HepG2 (cell line): ENCODE measurements around the gene POLR2F. TPM values are rescaled to one million over a fixed set of nuclear protein-coding genes. Genes with fewer than 3 reads are reported as not detected.

Experiments
- AHR ChIP-seq: IDR thresholded peaks from 2 replicates; pipeline ENCODE4 v1.6.1; 2018; ENCODE audit warnings: missing genetic modification reagents, missing compliant biosample characterization
- ATRX ChIP-seq: sonication (generic); formaldehyde crosslinking; IDR thresholded peaks from 2 replicates; pipeline ENCODE4 v1.4.0; 2020; ENCODE audit warnings: missing genetic modification reagents, borderline replicate concordance
- FOXJ3 ChIP-seq: sonication (generic); formaldehyde crosslinking; IDR thresholded peaks from 2 replicates; pipeline ENCODE4 v1.4.0; 2020; ENCODE audit warnings: missing genetic modification reagents, mild to moderate bottlenecking, borderline replicate concordance
- GFI1 ChIP-seq: sonication (generic); formaldehyde crosslinking; IDR thresholded peaks from 2 replicates; pipeline ENCODE4 v1.5.0; 2020; ENCODE audit warnings: missing genetic modification reagents, mild to moderate bottlenecking, borderline replicate concordance
- ISL2 ChIP-seq: sonication (generic); formaldehyde crosslinking; IDR thresholded peaks from 2 replicates; pipeline ENCODE4 v1.5.0; 2020; ENCODE audit warnings: missing genetic modification reagents
- KDM6A ChIP-seq: IDR thresholded peaks from 2 replicates; pipeline ENCODE4 v1.6.1; 2016; ENCODE audit warnings: low read depth
- MLLT10 ChIP-seq: sonication (generic); formaldehyde crosslinking; IDR thresholded peaks from 2 replicates; pipeline ENCODE4 v1.4.0; 2020; ENCODE audit warnings: missing genetic modification reagents
- PAX8 ChIP-seq: sonication (generic); formaldehyde crosslinking; IDR thresholded peaks from 2 replicates; pipeline ENCODE4 v1.8.0; 2022; ENCODE audit warnings: mild to moderate bottlenecking, missing genetic modification reagents, borderline replicate concordance
- PHB2 ChIP-seq: fragments of 450-650 bp; IDR thresholded peaks from 2 replicates; pipeline ENCODE4 v1.6.1; 2018; ENCODE audit not compliant: partially characterized antibody
- PRMT3 ChIP-seq: sonication (generic); formaldehyde crosslinking; IDR thresholded peaks from 2 replicates; pipeline ENCODE4 v1.8.1; 2022; ENCODE audit warnings: low read depth, mild to moderate bottlenecking, moderate library complexity, missing genetic modification reagents, borderline replicate concordance
- RARG ChIP-seq: sonication (generic); formaldehyde crosslinking; IDR thresholded peaks from 2 replicates; pipeline ENCODE4 v1.4.0; 2020; ENCODE audit warnings: low read depth, mild to moderate bottlenecking, missing genetic modification reagents
- RXRA ChIP-seq: sonication (generic); formaldehyde crosslinking; IDR thresholded peaks from 2 replicates; pipeline ENCODE4 v1.5.1; 2020; ENCODE audit warnings: missing genetic modification reagents
- SAFB2 ChIP-seq: sonication (generic); formaldehyde crosslinking; IDR thresholded peaks from 2 replicates; pipeline ENCODE4 v1.5.1; 2020; ENCODE audit warnings: missing genetic modification reagents, low read depth, mild to moderate bottlenecking, borderline replicate concordance
- SMYD3 ChIP-seq: sonication (generic); formaldehyde crosslinking; IDR thresholded peaks from 2 replicates; pipeline ENCODE4 v1.8.1; 2023; ENCODE audit warnings: mild to moderate bottlenecking, missing genetic modification reagents
- SP2 ChIP-seq: sonication (generic); formaldehyde crosslinking; IDR thresholded peaks from 2 replicates; pipeline ENCODE4 v1.5.1; 2020; ENCODE audit warnings: mild to moderate bottlenecking, missing genetic modification reagents
- SPEN ChIP-seq: sonication (generic); formaldehyde crosslinking; IDR thresholded peaks from 2 replicates; pipeline ENCODE4 v1.5.1; 2020; ENCODE audit warnings: low read depth, mild to moderate bottlenecking, missing genetic modification reagents
- TCF7L2 ChIP-seq: IDR thresholded peaks from 2 replicates; pipeline ENCODE4 v1.6.1; 2011; ENCODE audit warnings: mild to moderate bottlenecking, low read depth, low read length, moderate library complexity
- U2AF2 ChIP-seq: fragments of 200-400 bp; formaldehyde crosslinking; IDR thresholded peaks from 2 replicates; pipeline ENCODE4 v1.6.1; 2017; ENCODE audit warnings: low read depth, mild to moderate bottlenecking, low read length
- ZNF180 ChIP-seq: sonication (generic); formaldehyde crosslinking; IDR thresholded peaks from 2 replicates; pipeline ENCODE4 v1.4.0; 2020; ENCODE audit warnings: low read depth, missing genetic modification reagents, borderline replicate concordance
- ZNF281 ChIP-seq: sonication (generic); formaldehyde crosslinking; IDR thresholded peaks from 2 replicates; pipeline ENCODE4 v1.4.0; 2020; ENCODE audit warnings: missing genetic modification reagents, borderline replicate concordance
- ZNF431 ChIP-seq: sonication (generic); formaldehyde crosslinking; IDR thresholded peaks from 2 replicates; pipeline ENCODE4 v1.9.0; 2022; ENCODE audit warnings: missing genetic modification reagents, low read depth, mild to moderate bottlenecking, borderline replicate concordance
- ZNF670 ChIP-seq: sonication (generic); formaldehyde crosslinking; IDR thresholded peaks from 2 replicates; pipeline ENCODE4 v1.8.0; 2022; ENCODE audit warnings: mild to moderate bottlenecking, missing genetic modification reagents, borderline replicate concordance
- ZNF678 ChIP-seq: sonication (generic); formaldehyde crosslinking; IDR thresholded peaks from 2 replicates; pipeline ENCODE4 v1.4.0; 2020; ENCODE audit warnings: mild to moderate bottlenecking, missing genetic modification reagents
- ZNF83 ChIP-seq: sonication (generic); formaldehyde crosslinking; IDR thresholded peaks from 2 replicates; pipeline ENCODE4 v1.4.0; 2020; ENCODE audit warnings: missing genetic modification reagents, mild to moderate bottlenecking, borderline replicate concordance
- ZNF850 ChIP-seq: sonication (generic); formaldehyde crosslinking; conservative IDR thresholded peaks from 2 replicates; pipeline ENCODE4 v1.9.0; 2021; ENCODE audit warnings: mild to moderate bottlenecking, missing genetic modification reagents
- ZSCAN25 ChIP-seq: sonication (generic); formaldehyde crosslinking; IDR thresholded peaks from 2 replicates; pipeline ENCODE4 v1.8.0; 2022; ENCODE audit warnings: mild to moderate bottlenecking, missing genetic modification reagents
- polyA plus RNA-seq, 8 experiments: library from polyadenylated mRNA; depleted of rRNA in 3 of 8; stranded (reverse) in 7 of 8; unstranded in 1 of 8; fragments of >200 nt; fragmentation: Illumina TruSeq in 4 of 8; extraction: Trizol in 4 of 8; gene quantifications; 2 replicates each; pipeline versions ENCODE4 v1.2.1 to v1.2.3, GENCODE V29; 2011 to 2016; ENCODE audit warnings: low read depth in 4 of 8, missing spikeins in 1 of 8, mixed read lengths in 1 of 8; ENCODE audit not compliant: insufficient read depth in 1 of 8
- total RNA-seq, 5 experiments: library from RNA; depleted of rRNA; stranded (reverse); fragments of >200 nt; fragmentation: Illumina TruSeq; extraction: Trizol; gene quantifications; 2 replicates each; pipeline ENCODE4 v1.2.3, GENCODE V29; 2016; ENCODE audit warnings: low read depth in 1 of 5
- TF ChIP-seq, protein P1 (sequence below): IDR thresholded peaks from 2 replicates; pipeline ENCODE4 v1.6.1; 2018; ENCODE audit warnings: missing genetic modification reagents, mild to moderate bottlenecking, missing compliant biosample characterization
- TF ChIP-seq, protein P2 (sequence below): sonication (generic); formaldehyde crosslinking; IDR thresholded peaks from 2 replicates; pipeline ENCODE4 v1.5.0; 2020; ENCODE audit warnings: missing genetic modification reagents, mild to moderate bottlenecking, borderline replicate concordance

POLR2F gene
- total and polyA plus RNA-seq, 2 of the 13 experiments (the other 11 are each of a cell fraction or from before 2014, with no cell fraction given) = 135 to 158 TPM

GRCh38 chr22:37933711-37934376 lies 19.7 kb upstream of the POLR2F start (continued):
- TF ChIP-seq PAX8 (CRISPR knock-in tag) (no peak), ZNF180 (no peak), SAFB2 (CRISPR knock-in tag) (no peak; the same call in 1 of the 2 replicates), RARG (CRISPR knock-in tag) (no peak), ATRX (CRISPR knock-in tag) (no peak), PHB2 (no peak), ZNF281 (no peak), ZNF431 (CRISPR knock-in tag) (no peak), ZSCAN25 (CRISPR knock-in tag) (no peak), SP2 (CRISPR knock-in tag) (no peak), TCF7L2 (no peak), GFI1 (CRISPR knock-in tag) (no peak), SMYD3 (CRISPR knock-in tag) (no peak), U2AF2 (no peak), KDM6A (CRISPR knock-in tag) (no peak), ZNF850 (CRISPR knock-in tag) (no peak), MLLT10 (CRISPR knock-in tag) (no peak), AHR (CRISPR knock-in tag) (0 out of 2 replicates have a peak, but pooled peaks have one; percentile 57), ZNF83 (CRISPR knock-in tag) (no peak), ZNF670 (CRISPR knock-in tag) (no peak), ISL2 (CRISPR knock-in tag) (peak; percentile 59; the same call in 1 of the 2 replicates), FOXJ3 (CRISPR knock-in tag) (peak; percentile 48; the same call in 1 of the 2 replicates), RXRA (CRISPR knock-in tag) (peak; percentile 67; the same call in 1 of the 2 replicates), ZNF678 (CRISPR knock-in tag) (no peak), PRMT3 (CRISPR knock-in tag) (no peak), SPEN (no peak)
- TF ChIP-seq, protein P1, sequence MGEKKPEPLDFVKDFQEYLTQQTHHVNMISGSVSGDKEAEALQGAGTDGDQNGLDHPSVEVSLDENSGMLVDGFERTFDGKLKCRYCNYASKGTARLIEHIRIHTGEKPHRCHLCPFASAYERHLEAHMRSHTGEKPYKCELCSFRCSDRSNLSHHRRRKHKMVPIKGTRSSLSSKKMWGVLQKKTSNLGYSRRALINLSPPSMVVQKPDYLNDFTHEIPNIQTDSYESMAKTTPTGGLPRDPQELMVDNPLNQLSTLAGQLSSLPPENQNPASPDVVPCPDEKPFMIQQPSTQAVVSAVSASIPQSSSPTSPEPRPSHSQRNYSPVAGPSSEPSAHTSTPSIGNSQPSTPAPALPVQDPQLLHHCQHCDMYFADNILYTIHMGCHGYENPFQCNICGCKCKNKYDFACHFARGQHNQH = peak; percentile 89; the same call in 1 of the 2 replicates
- TF ChIP-seq, protein P2, sequence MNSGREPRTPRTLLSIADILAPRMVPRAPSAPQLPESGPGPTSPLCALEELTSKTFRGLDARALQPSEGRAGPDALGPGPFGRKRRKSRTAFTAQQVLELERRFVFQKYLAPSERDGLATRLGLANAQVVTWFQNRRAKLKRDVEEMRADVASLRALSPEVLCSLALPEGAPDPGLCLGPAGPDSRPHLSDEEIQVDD (CRISPR knock-in tag) = no peak
